GM21447 (cell line): ENCODE measurements around the gene SERP2.

Source experiments
- ATAC-seq: cut with Tn5 transposase; IDR thresholded peaks from one replicate; pipeline ENCODE4 v1.9.1; 2021; ENCODE audit not compliant: unreplicated experiment

Gene SERP2

GRCh38 chr13:44386913-44387556 is 13.4 kb downstream of the SERP2 start:
- ATAC-seq = no peak

GRCh38 chr13:44388427-44389059 is 14.9 kb downstream of the SERP2 start:
- no peak for ATAC-seq

- no peak for ATAC-seq
These were observed 15.5 kb downstream of the SERP2 start for GRCh38 chr13:44389060-44389666.

- ATAC-seq = no peak
These were observed 16.3 kb downstream of the SERP2 start for GRCh38 chr13:44389876-44390275.

- ATAC-seq = no peak
These were observed 19.8 kb downstream of the SERP2 start for GRCh38 chr13:44393391-44393790.

- ATAC-seq = no peak
These were observed 21.0 kb downstream of the SERP2 start for GRCh38 chr13:44394658-44395057.

GRCh38 chr13:44395976-44396694 is 22.5 kb downstream of the SERP2 start:
- ATAC-seq = no peak

GRCh38 chr13:44396701-44397580 is 23.3 kb downstream of the SERP2 start:
- no peak for ATAC-seq

GRCh38 chr13:44397766-44398223 is 24.2 kb downstream of the SERP2 start:
- ATAC-seq = no peak

GRCh38 chr13:44398606-44399005 is 25.0 kb downstream of the SERP2 start:
- ATAC-seq = no peak

GRCh38 chr13:44399074-44399473 is 25.4 kb downstream of the SERP2 start:
- no peak for ATAC-seq

GRCh38 chr13:44400736-44401135 is 27.1 kb downstream of the SERP2 start:
- no peak for ATAC-seq

- no peak for ATAC-seq
These were observed 28.0 kb downstream of the SERP2 start for GRCh38 chr13:44401577-44401976.

GRCh38 chr13:44402899-44403445 is 29.3 kb downstream of the SERP2 start:
- ATAC-seq = no peak

GRCh38 chr13:44403461-44404056 is 29.9 kb downstream of the SERP2 start:
- no peak for ATAC-seq

- ATAC-seq = no peak
These were observed 30.9 kb downstream of the SERP2 start for GRCh38 chr13:44404261-44405132.

- no peak for ATAC-seq
These were observed 33.0 kb downstream of the SERP2 start for GRCh38 chr13:44406617-44407016.

- no peak for ATAC-seq
These were observed 33.8 kb downstream of the SERP2 start for GRCh38 chr13:44407379-44407778.

- no peak for ATAC-seq
These were observed 34.3 kb downstream of the SERP2 start for GRCh38 chr13:44407891-44408290.
